Keratinocyte (primary cell): ENCODE results near the gene PTPRB. TPM values are rescaled to one million over a fixed set of nuclear protein-coding genes. Genes with fewer than 3 reads are reported as not detected.

Source experiments
- DNase-seq: peaks from one replicate; pipeline ENCODE4 v3.0.0-alpha.2; 2011; ENCODE audit warnings: low read depth, missing footprints, low spot score
- FAIRE-seq: peaks from 2 replicates; lab custom pipeline; 2011; peaks lifted over from hg19 to GRCh38; lab: Jason Lieb, UNC
- H2AFZ ChIP-seq: 2 replicates; pipeline ENCODE4 v1.6.0; 2012; ENCODE audit warnings: low read length, control low read depth, inconsistent platforms; ENCODE audit not compliant: control insufficient read depth
- H3K27ac ChIP-seq: 2 replicates; pipeline ENCODE4 v1.5.1; 2011; ENCODE audit warnings: low read length; ENCODE audit not compliant: control insufficient read depth, insufficient read depth
- H3K27me3 ChIP-seq: 3 replicates; pipeline ENCODE4 v1.6.0; 2011; ENCODE audit warnings: low read length; ENCODE audit not compliant: control insufficient read depth, insufficient read depth; ENCODE audit errors: extremely low read depth
- H3K36me3 ChIP-seq, 2 experiments: 2 replicates in 1 of 2; 3 replicates in 1 of 2; pipeline ENCODE4 v1.5.1; 2011; ENCODE audit warnings: low read length in 2 of 2, mild to moderate bottlenecking in 1 of 2; ENCODE audit not compliant: control insufficient read depth in 2 of 2, insufficient read depth in 2 of 2; ENCODE audit errors: extremely low read depth in 1 of 2
- H3K4me1 ChIP-seq: 3 replicates; pipeline ENCODE4 v1.5.1; 2011; ENCODE audit warnings: low read length; ENCODE audit not compliant: control insufficient read depth, insufficient read depth; ENCODE audit errors: extremely low read depth
- H3K4me2 ChIP-seq: 3 replicates; pipeline ENCODE4 v1.6.0; 2011; ENCODE audit warnings: low read depth, low read length; ENCODE audit not compliant: control insufficient read depth, insufficient read depth; ENCODE audit errors: extremely low read depth
- H3K4me3 ChIP-seq, 3 experiments: fragments of 200-600 bp in 1 of 3; sonication (generic) in 1 of 3; 2 replicates in 2 of 3; 3 replicates in 1 of 3; pipeline ENCODE4 v1.5.1; 2011 to 2016; ENCODE audit warnings: low read length in 3 of 3, mild to moderate bottlenecking in 3 of 3, control low read depth in 2 of 3, inconsistent platforms in 1 of 3, low read depth in 1 of 3, mixed read lengths in 1 of 3, mixed run types in 1 of 3, moderate library complexity in 1 of 3; ENCODE audit not compliant: control insufficient read depth in 2 of 3, insufficient read depth in 2 of 3; ENCODE audit errors: extremely low read depth in 1 of 3
- H3K79me2 ChIP-seq: 2 replicates; pipeline ENCODE4 v1.6.0; 2012; ENCODE audit warnings: low read length; ENCODE audit not compliant: control insufficient read depth, insufficient read depth
- H3K9ac ChIP-seq: 3 replicates; pipeline ENCODE4 v1.6.0; 2011; ENCODE audit warnings: low read length; ENCODE audit not compliant: control insufficient read depth, insufficient read depth; ENCODE audit errors: extremely low read depth
- H3K9me1 ChIP-seq: 3 replicates; pipeline ENCODE4 v1.6.0; 2011; ENCODE audit warnings: low read length; ENCODE audit not compliant: control insufficient read depth, insufficient read depth; ENCODE audit errors: extremely low read depth
- H3K9me3 ChIP-seq: 2 replicates; pipeline ENCODE4 v1.5.1; 2012; ENCODE audit warnings: low read depth, low read length; ENCODE audit not compliant: control insufficient read depth
- H4K20me1 ChIP-seq: 3 replicates; pipeline ENCODE4 v1.6.0; 2011; ENCODE audit warnings: low read length; ENCODE audit not compliant: control insufficient read depth, insufficient read depth; ENCODE audit errors: extremely low read depth
- EZH2 ChIP-seq: IDR thresholded peaks from one replicate; pipeline ENCODE4 v1.6.1; 2012; ENCODE audit warnings: inconsistent platforms, mild to moderate bottlenecking, low read length, moderate library complexity
- dilution Hi-C: fragments of 300-500 bp; cut with MboI; formaldehyde crosslinking; loops from one replicate; pipeline ENCODE4 v1.7.0; 2020; ENCODE audit warnings: low sequenced_read_pairs; ENCODE audit not compliant: extremely low pct_ligation_motif_present
- polyA plus RNA-seq, 5 experiments: library from polyadenylated mRNA; depleted of rRNA in 3 of 5; stranded (reverse) in 3 of 5; stranded (forward) in 1 of 5; unstranded in 1 of 5; fragments of >200 nt; gene quantifications; 1 replicate in 1 of 5; 2 replicates in 3 of 5; 3 replicates in 1 of 5; pipeline versions ENCODE4 v1.2.1 to v1.2.3, GENCODE V29; 2011 to 2012; ENCODE audit warnings: missing spikeins in 2 of 5, low read depth in 1 of 5, low replicate concordance in 1 of 5
- TF ChIP-seq, protein P1 (sequence below), 3 experiments: IDR thresholded peaks in 1 of 3; conservative IDR thresholded peaks in 1 of 3; optimal IDR thresholded peaks in 1 of 3; 2 replicates in 2 of 3; 3 replicates in 1 of 3; pipeline versions ENCODE3 to v1.5.1; 2011; ENCODE audit warnings: low read length in 3 of 3, mild to moderate bottlenecking in 3 of 3, moderate library complexity in 2 of 3, control low read depth in 1 of 3, inconsistent platforms in 1 of 3; ENCODE audit not compliant: insufficient read depth in 2 of 3; ENCODE audit errors: extremely low read depth in 1 of 3

PTPRB gene
- polyA plus RNA-seq, 1 donor (not counting 4 experiments of a cell fraction or from before 2014, with no cell fraction given), result 0.46 TPM

DNA sequence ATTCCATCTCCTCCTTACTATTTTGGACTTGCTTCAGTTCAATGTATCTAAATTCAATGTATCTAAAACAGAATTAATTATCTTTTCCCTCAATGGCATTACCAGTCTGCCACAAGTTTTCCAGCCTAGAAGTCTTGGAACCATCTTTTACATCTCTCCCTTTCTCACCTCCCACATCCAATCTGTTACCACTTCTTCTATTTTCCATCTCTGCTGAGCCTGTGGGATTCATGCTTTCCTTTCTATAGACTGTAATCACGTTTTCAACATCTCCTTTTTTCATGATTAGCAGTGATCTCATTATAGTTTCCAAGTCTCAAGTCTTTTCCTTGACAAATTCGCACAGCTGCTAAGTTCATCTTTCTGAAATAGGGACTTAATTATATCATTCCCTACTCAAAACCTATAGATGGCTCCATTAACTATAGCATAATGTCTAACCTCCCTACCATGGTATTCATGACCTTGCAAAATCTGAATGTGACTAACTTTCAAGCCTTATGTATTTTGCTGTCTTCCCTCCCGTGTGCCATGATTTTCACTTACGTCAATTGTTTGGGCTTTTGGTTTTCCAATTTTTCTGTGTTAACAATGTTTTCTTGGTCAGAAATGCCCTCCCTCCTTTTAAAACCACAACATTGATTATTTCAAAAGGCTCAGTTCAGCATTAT, 20.5 kb upstream of the PTPRB start:
- FAIRE-seq (no peak), DNase-seq (no peak)
- H3K36me3 ChIP-seq, result no peaks in the 10 kb centered on the region
- no peaks in the 10 kb centered on the region for H3K79me2 ChIP-seq
- H3K4me1 ChIP-seq, result peaks cover 20% of the 10 kb centered on the region
- H4K20me1 ChIP-seq, result no peaks in the 10 kb centered on the region
- H3K4me3 ChIP-seq, result no peak overlapping the region
- TF ChIP-seq, protein P1, sequence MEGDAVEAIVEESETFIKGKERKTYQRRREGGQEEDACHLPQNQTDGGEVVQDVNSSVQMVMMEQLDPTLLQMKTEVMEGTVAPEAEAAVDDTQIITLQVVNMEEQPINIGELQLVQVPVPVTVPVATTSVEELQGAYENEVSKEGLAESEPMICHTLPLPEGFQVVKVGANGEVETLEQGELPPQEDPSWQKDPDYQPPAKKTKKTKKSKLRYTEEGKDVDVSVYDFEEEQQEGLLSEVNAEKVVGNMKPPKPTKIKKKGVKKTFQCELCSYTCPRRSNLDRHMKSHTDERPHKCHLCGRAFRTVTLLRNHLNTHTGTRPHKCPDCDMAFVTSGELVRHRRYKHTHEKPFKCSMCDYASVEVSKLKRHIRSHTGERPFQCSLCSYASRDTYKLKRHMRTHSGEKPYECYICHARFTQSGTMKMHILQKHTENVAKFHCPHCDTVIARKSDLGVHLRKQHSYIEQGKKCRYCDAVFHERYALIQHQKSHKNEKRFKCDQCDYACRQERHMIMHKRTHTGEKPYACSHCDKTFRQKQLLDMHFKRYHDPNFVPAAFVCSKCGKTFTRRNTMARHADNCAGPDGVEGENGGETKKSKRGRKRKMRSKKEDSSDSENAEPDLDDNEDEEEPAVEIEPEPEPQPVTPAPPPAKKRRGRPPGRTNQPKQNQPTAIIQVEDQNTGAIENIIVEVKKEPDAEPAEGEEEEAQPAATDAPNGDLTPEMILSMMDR (optimal IDR thresholded peaks at IDR 0.05 in 1 of 3, IDR thresholded peaks at IDR 0.05 in 1 of 3, conservative IDR thresholded peaks at IDR 0.05 in 1 of 3; ENCODE audit: extremely low read depth in 1 of 3, insufficient read depth in 2 of 3, low read length in 3 of 3), result no peak
- TF ChIP-seq EZH2, result no peak
- H3K9ac ChIP-seq, result no peak overlapping the region
- H3K27me3 ChIP-seq, result no peaks in the 10 kb centered on the region
- no peak overlapping the region for H3K4me2 ChIP-seq
- dilution Hi-C loops, result no loop called here
- H3K27ac ChIP-seq, result no peak overlapping the region
- H3K9me3 ChIP-seq, result no peaks in the 10 kb centered on the region
- H3K9me1 ChIP-seq, result no peaks in the 10 kb centered on the region
- no peak overlapping the region for H2AFZ ChIP-seq

DNA sequence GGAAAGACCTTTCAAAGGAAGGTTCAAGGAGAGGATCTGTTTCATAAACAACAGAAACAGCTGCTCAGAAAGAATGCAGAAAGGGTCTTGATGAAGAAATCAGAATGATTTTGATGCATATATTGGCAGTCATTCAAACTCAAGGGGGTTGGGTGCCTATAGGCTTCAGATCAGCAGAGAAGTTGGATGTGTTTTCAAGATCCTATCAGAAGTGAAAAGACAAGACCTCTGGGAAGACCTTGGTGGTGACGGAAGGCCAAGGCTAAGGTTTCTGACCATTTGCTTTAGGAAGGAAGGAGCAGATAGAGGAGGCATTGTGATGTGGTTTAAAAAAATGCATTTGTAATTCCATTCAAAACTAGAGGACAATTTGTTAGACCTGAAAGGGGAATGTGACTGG, 15.2 kb upstream of the PTPRB start:
- Histone ChIP-seq H3K9me3 (no peaks in the 10 kb centered on the region), H3K27ac (no peak overlapping the region), H3K79me2 (no peaks in the 10 kb centered on the region), H2AFZ (no peak overlapping the region), H3K36me3 (no peaks in the 10 kb centered on the region), H3K4me2 (no peak overlapping the region), H4K20me1 (no peaks in the 10 kb centered on the region), H3K27me3 (no peaks in the 10 kb centered on the region), H3K9me1 (no peaks in the 10 kb centered on the region), H3K4me3 (no peak overlapping the region), H3K4me1 (peaks cover 9% of the 10 kb centered on the region), H3K9ac (no peak overlapping the region)
- DNase-seq (no peak), FAIRE-seq (no peak)
- no peak for TF ChIP-seq EZH2
- TF ChIP-seq, protein P1 (optimal IDR thresholded peaks at IDR 0.05 in 1 of 3, IDR thresholded peaks at IDR 0.05 in 1 of 3, conservative IDR thresholded peaks at IDR 0.05 in 1 of 3; ENCODE audit: extremely low read depth in 1 of 3, insufficient read depth in 2 of 3, low read length in 3 of 3), result no peak
- dilution Hi-C loops, result no loop called here
